ENCODE data around the gene NAMPT. TPM values are rescaled to one million over a fixed set of nuclear protein-coding genes. Genes with fewer than 3 reads are reported as not detected.
"Not testable (repeated sequence)": the region's sequence is repeated elsewhere in the genome, so short reads cannot be mapped to it uniquely, and the experiment has no call there.

Gene NAMPT
- total RNA-seq, 2 experiments from 2014 or later, result 130 to 134 TPM

DNA sequence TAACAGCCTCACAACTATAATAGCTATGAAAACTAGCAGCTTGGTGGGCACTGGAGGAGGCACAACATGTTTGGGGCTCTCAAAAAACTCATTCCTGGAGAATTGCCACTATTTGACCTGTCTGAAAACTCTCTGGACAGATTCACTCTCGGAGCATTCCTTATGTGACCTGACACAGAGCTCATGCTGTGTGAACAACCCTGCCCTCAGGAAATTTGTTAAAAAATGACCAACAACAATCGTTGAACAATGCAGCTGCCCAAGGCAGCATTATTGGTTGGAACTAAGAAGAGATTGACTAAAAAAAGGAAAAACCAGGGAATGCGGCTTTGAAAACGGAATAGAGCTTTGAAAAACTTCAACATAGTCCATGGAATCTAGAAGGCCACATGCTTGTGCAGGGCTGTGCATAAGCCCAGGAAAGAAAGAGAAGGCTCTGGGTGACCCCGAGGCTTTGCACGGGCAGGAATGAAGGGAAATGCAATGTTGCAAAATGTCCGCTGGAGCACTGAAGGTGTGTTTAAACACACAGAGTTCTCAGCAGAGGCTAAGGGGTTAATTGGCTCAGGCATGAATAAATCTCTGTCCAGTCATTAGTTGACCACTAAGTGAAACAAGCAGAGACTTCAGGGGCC lies 52.8 kb downstream of the NAMPT start:
- DNase-seq, result no peak
- Mint-ChIP-seq H3K9me3 (no peaks in the 10 kb centered on the region), H3K27ac (no peak overlapping the region), H3K4me1 (no peaks in the 10 kb centered on the region), H3K27me3 (peaks cover 32% of the 10 kb centered on the region), H3K4me3 (no peak overlapping the region), H3K36me3 (ENCODE audit: low read depth) (no peaks in the 10 kb centered on the region)
- POLR2A ChIA-PET, result no interaction called here
- CTCF ChIA-PET, result interaction anchor here (0.9 kb wide), 1 partner anchor 53 kb away, joined by 3 read pairs; no protein-coding TSS in a partner anchor

DNA sequence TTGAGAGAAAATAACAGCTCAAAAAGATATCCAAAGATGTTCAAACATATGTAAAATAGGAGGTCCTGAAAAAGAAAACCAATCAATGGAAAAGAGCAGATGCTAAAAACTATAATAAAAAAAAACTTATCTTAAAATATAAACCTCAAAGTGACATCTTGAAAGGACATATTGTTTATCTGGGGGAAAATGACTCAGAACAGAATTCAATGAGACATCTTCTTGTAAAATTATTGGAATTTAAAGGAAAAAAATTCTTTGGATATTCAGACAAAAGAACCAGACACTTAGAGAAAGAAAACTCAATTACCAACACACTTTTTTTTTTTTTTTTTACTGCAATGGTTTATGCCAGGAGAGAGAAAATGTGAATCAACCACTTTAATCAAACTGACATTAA lies 58.9 kb downstream of the NAMPT start:
- no peak for DNase-seq
- POLR2A ChIA-PET, result no interaction called here
- CTCF ChIA-PET, result interaction anchor here (1.4 kb wide), 1 partner anchor 49 kb away, joined by 3 read pairs; no protein-coding TSS in a partner anchor
- Mint-ChIP-seq H3K9me3 (no peaks in the 10 kb centered on the region), H3K27ac (no peak overlapping the region), H3K36me3 (ENCODE audit: low read depth) (no peaks in the 10 kb centered on the region), H3K27me3 (peaks cover 37% of the 10 kb centered on the region), H3K4me3 (no peak overlapping the region), H3K4me1 (peaks cover 16% of the 10 kb centered on the region)

DNA sequence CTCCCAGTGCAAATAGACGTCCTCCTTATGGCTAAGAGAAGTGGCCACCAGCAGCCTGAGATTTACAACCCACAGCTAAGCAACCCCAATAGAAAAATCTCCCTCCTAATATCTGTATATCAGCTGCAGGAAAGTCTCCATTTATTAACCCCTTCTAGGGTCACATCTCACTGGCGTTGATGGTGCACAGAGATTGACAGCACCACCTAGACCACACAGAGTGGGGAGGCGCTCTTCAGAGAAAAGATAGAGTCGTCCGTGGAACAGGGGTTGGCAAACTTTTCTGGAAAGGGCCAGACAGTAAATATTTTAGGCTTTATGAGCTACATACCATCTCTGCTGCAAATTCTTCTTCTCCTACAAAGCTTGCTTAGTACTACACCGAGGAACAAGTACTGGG lies 60.0 kb downstream of the NAMPT start:
- H3K27me3 Mint-ChIP-seq, result peaks cover 32% of the 10 kb centered on the region

DNA sequence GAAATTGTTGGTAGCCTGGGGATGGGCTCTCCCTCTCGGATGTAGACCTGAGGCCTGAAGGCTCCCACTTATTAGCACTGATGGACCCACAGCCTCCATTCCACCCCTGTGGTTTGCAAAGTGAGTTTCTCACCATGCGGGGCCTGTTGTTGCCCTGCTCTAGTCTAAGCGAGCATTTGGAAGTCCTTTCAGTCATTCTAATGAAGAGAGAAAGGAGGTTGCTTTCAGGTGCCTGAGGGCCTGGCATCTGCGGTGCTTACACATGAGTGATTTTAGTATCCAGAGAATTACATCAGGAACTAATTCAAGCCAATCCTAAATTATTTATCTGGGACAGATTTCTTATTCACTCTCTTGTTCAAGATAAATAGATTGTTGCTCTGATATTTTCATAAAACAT lies 61.6 kb downstream of the NAMPT start:
- Mint-ChIP-seq H3K4me1 (peaks cover 16% of the 10 kb centered on the region), H3K4me3 (no peak overlapping the region), H3K36me3 (ENCODE audit: low read depth) (no peaks in the 10 kb centered on the region), H3K9me3 (no peaks in the 10 kb centered on the region), H3K27ac (no peak overlapping the region), H3K27me3 (peaks cover 22% of the 10 kb centered on the region)
- ChIA-PET POLR2A (no interaction called here), CTCF (interaction anchor here (0.5 to 1.6 kb wide), 3 partner anchors 69 to 239 kb away, joined by 3 to 4 read pairs (median 4); no protein-coding TSS in a partner anchor)
- DNase-seq, result no peak

More for the DNA sequence above, 60.0 kb downstream of the NAMPT start:
- ChIA-PET POLR2A (no interaction called here), CTCF (interaction anchor here (0.6 to 0.8 kb wide), 2 partner anchors 25 to 942 kb away, joined by 3 to 4 read pairs; no protein-coding TSS in a partner anchor)
- H3K4me3 Mint-ChIP-seq, result no peak overlapping the region
- H3K36me3 Mint-ChIP-seq (ENCODE audit: low read depth), result no peaks in the 10 kb centered on the region
- H3K27ac Mint-ChIP-seq, result no peak overlapping the region
- H3K9me3 Mint-ChIP-seq, result no peaks in the 10 kb centered on the region
- H3K4me1 Mint-ChIP-seq, result peaks cover 16% of the 10 kb centered on the region
- no peak for DNase-seq

DNA sequence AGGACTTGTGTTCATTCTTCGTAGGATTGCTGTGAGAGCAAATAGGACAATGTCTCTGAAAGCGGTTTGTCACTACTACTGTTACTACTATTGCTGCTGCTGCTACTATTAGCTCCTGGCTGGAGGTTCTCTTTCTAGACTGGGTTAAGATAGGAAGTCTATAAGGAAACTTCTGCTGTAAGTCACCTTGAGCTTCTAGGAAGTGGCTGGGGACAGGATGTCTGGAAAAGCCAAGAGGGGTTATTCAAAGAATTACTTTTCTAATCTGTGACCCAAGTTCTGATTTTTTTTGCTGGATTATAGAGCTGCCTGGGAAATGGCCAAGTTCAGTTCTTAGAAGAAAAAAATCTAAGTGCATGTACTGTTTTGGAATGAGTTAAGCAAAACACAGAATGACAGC lies 62.2 kb downstream of the NAMPT start:
- Mint-ChIP-seq H3K4me1 (peaks cover 16% of the 10 kb centered on the region), H3K4me3 (no peak overlapping the region), H3K9me3 (no peaks in the 10 kb centered on the region), H3K27me3 (peaks cover 16% of the 10 kb centered on the region), H3K27ac (peak overlapping the region; percentile 23), H3K36me3 (ENCODE audit: low read depth) (no peaks in the 10 kb centered on the region)
- ChIA-PET CTCF (interaction anchor here (0.5 to 1.3 kb wide), 2 partner anchors 69 to 235 kb away, joined by 3 to 4 read pairs; no protein-coding TSS in a partner anchor), POLR2A (no interaction called here)
- no peak for DNase-seq

DNA sequence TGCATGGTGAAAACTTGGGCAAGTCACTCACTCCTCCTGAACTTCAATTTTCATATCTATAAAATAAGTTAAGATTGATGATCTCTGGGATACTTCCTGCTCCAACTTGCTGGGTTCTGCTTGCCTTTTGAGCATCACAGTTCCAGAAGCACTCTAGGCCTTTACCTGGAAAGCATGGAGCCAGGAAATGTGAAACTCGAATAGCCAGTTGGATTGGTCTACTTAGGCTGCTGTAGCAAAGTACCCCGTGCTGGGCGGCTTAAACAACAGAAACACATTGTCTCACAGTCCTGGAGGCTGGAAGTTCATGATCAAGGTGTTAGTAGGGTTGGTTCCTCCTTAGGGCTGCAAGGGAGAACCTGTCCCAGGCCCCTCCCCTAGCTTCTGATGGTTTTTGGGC lies 64.5 kb downstream of the NAMPT start:
- CTCF ChIA-PET, result no interaction called here
- H3K4me1 Mint-ChIP-seq, result peaks cover 16% of the 10 kb centered on the region
- DNase-seq, result no peak
- POLR2A ChIA-PET, result no interaction called here
- no peak overlapping the region for H3K27ac Mint-ChIP-seq
- no peaks in the 10 kb centered on the region for H3K9me3 Mint-ChIP-seq
- no peaks in the 10 kb centered on the region for H3K36me3 Mint-ChIP-seq (ENCODE audit: low read depth)
- no peak overlapping the region for H3K4me3 Mint-ChIP-seq
- H3K27me3 Mint-ChIP-seq, result peaks cover 16% of the 10 kb centered on the region

DNA sequence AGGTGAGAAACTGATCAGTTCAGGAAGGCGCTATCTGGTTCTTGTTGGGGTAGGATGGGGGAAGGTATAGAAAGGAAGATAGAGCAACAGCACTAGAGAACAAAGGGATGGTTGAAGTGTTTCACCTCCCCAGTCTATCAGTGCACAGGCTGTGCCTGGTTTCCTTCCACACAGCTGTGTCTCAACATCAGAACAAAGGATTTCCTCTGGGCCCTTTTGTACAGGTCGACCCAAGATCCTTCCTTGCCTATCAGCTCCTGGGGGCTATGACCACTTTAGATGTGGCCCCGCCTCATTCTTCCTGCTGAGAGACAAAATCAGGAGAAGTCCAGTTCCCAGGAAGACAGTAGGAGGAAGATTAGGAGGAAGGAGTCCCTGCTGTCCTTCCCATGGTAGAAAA lies 65.6 kb downstream of the NAMPT start:
- no peaks in the 10 kb centered on the region for H3K36me3 Mint-ChIP-seq (ENCODE audit: low read depth)
- POLR2A ChIA-PET, result no interaction called here
- no peak for DNase-seq
- H3K27me3 Mint-ChIP-seq, result peaks cover 12% of the 10 kb centered on the region
- peaks cover 16% of the 10 kb centered on the region for H3K4me1 Mint-ChIP-seq
- H3K9me3 Mint-ChIP-seq, result no peaks in the 10 kb centered on the region
- CTCF ChIA-PET, result no interaction called here
- H3K4me3 Mint-ChIP-seq, result no peak overlapping the region
- no peak overlapping the region for H3K27ac Mint-ChIP-seq

DNA sequence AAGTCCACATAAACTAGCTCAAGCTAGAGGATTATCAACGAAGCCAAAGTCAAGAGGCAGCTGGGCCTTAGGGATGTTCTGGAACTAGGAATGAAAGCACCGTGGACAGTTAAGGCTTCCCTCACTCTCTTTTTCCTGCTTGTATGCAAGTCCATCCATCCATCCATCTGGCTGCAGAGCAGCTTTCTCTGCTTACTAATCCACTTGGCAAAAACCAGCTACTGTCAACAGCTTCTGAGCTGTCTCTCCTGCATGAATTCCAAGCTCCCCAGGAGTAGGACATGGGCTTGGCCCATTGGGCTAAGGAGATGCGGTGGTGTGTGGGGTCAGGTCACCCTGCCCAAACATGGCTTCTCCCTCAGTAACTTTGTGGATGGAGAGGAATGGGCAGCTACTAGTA lies 66.2 kb downstream of the NAMPT start:
- Mint-ChIP-seq H3K4me1 (peaks cover 16% of the 10 kb centered on the region), H3K4me3 (no peak overlapping the region), H3K9me3 (no peaks in the 10 kb centered on the region), H3K27ac (no peak overlapping the region), H3K36me3 (ENCODE audit: low read depth) (no peaks in the 10 kb centered on the region), H3K27me3 (peaks cover 18% of the 10 kb centered on the region)
- DNase-seq, result no peak
- POLR2A ChIA-PET, result no interaction called here
- CTCF ChIA-PET, result no interaction called here

DNA sequence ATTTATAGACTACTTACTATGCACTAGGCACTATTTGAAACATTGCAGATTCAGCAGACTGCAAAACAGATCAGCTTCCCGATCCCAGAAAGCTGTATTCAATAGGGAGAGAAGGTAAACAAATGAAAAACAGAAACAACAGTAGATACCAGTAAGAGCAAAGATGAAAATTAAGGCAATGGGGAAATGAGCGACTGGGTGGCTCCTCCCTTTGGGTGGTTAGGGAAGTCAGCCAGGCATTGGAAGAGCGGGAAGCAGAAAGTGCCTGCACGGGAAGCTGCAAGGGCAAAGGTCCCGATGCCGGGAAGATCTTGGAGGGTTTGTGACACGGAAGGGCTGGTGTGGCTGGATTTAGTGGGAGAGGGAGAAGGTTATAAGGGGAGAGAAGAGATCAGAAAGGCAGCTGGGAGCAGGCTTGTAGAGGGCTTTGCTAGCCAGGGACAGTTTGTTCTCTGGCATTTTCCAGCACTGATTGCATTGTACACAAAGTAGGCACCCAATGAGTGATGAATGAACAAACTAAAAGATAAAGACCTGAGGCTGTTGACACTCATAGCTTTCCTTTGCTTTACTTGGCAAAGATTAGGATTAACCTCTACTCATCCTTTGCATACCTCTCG lies 67.8 kb downstream of the NAMPT start:
- H3K27ac Mint-ChIP-seq, result no peak overlapping the region
- H3K36me3 Mint-ChIP-seq (ENCODE audit: low read depth), result no peaks in the 10 kb centered on the region
- H3K4me1 Mint-ChIP-seq, result peaks cover 2% of the 10 kb centered on the region
- peaks cover 23% of the 10 kb centered on the region for H3K27me3 Mint-ChIP-seq
- H3K4me3 Mint-ChIP-seq, result no peak overlapping the region
- DNase-seq, result no peak
- ChIA-PET CTCF (no interaction called here), POLR2A (no interaction called here)
- no peaks in the 10 kb centered on the region for H3K9me3 Mint-ChIP-seq

DNA sequence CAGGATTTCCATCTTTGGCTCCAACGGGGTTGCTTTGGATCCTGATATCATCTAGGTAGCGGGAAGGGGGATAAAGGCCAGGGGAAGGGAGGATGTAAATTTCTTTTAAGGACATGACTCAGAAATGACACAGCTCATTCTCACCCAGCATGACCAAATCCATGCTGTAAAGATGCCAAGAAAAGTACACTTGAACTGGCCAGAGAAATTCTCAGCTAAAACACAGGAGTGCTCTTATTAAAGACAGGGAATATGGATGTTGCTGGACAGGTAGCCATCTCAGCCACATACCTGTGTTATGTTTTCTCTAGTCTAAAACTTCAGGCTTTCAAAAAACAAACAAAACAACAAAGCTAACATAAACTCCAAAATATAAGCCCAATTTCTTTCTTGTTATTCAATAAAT lies 68.3 kb downstream of the NAMPT start:
- CTCF ChIA-PET, result no interaction called here
- no peak for DNase-seq
- POLR2A ChIA-PET, result no interaction called here
- no peaks in the 10 kb centered on the region for H3K36me3 Mint-ChIP-seq (ENCODE audit: low read depth)
- H3K9me3 Mint-ChIP-seq, result no peaks in the 10 kb centered on the region
- peaks cover 26% of the 10 kb centered on the region for H3K27me3 Mint-ChIP-seq
- H3K4me3 Mint-ChIP-seq, result no peak overlapping the region
- no peak overlapping the region for H3K27ac Mint-ChIP-seq
- H3K4me1 Mint-ChIP-seq, result no peaks in the 10 kb centered on the region

DNA sequence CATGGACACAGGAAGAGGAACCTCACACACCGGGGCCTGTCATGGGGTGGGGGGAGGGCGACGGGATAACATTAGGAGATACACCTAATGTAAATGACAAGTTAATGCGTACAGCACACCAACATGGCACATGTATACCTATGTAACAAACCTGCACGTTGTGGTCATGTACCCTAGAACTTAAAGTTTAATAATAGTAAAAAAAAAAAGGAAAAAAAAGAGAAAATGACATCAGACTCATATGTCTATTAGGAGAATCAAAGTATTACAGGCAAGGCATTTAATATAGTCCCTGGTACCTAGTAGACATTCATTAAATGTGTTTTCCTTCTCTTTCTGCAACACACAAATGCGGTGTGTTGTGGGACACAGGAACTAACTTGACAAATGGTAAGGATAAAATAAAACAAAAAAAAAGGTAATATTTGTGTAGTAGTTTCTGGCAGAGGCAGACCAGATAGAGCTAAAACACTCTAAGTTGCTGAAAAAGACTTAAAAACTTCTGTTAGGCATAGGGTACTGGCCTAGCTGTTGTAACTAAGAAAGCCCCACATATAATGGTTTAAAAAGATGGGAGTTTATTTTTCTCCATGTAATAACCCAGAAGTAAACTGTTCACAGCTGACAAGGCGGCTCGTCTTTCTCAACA lies 68.8 kb downstream of the NAMPT start:
- no peaks in the 10 kb centered on the region for H3K36me3 Mint-ChIP-seq (ENCODE audit: low read depth)
- CTCF ChIA-PET, result no interaction called here
- no peak overlapping the region for H3K4me3 Mint-ChIP-seq
- H3K27me3 Mint-ChIP-seq, result peaks cover 25% of the 10 kb centered on the region
- no peak overlapping the region for H3K27ac Mint-ChIP-seq
- no peaks in the 10 kb centered on the region for H3K9me3 Mint-ChIP-seq
- no peak for DNase-seq
- no peaks in the 10 kb centered on the region for H3K4me1 Mint-ChIP-seq
- POLR2A ChIA-PET, result no interaction called here

DNA sequence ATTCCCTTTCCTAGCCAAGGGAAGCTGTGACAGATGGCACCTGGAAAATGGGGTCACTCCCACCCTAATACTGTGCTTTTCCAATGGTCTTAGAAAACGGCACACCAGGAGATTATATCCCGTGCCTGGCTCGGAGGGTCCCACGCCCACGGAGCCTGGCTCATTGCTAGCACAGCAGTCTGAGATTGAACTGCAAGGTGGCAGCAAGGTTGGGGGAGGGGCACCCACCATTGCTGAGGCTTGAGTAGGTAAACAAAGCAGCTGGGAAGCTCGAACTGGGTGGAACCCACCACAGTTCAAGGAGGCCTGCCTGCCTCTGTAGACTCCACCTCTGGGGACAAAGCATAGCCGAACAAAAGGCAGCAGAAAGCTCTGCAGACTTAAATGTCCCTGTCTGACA lies 75.8 kb downstream of the NAMPT start:
- CTCF ChIA-PET, result not testable (repeated sequence)
- H3K27me3 Mint-ChIP-seq, result peaks cover 23% of the 10 kb centered on the region

DNA sequence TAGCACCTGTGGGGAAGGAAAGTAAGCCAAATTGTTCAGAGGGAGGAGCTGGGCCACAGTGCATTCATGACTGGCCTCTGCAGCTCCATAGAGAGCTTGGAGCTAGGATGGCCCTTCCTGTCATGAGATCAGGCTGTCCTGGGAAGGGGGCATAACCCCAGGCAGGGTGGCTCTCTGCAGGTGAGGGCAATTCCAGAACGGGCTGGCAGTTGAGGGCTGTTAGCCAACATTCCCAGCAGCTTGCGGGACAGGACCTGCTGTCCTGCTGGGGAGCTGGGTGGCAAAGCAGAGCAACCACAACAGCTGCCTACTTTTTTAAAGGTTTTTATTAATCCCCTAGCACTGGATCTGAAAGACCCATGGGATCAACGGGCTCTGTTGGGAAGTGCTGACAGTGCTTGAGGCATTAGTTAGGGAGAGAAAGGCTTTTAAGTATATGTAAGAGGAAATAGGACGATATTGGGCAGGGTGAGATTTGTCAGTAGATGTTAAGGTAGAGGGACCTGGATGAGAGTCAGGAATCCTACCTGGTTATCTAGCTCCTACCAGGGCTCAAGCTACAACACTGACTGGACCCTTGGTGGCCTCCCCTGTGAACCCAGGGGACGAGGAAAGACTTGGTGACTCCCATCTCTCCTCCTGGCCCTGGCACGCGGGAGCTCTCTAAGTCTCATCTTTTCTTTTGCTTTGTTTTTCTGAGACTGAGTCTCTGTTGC lies 77.8 kb downstream of the NAMPT start:
- ChIA-PET POLR2A (no interaction called here), CTCF (no interaction called here)
- H3K9me3 Mint-ChIP-seq, result peaks cover 7% of the 10 kb centered on the region
- no peak overlapping the region for H3K4me3 Mint-ChIP-seq
- peaks cover 20% of the 10 kb centered on the region for H3K27me3 Mint-ChIP-seq
- no peak for DNase-seq
- peaks cover 5% of the 10 kb centered on the region for H3K4me1 Mint-ChIP-seq
- H3K36me3 Mint-ChIP-seq (ENCODE audit: low read depth), result peaks cover 3% of the 10 kb centered on the region
- no peak overlapping the region for H3K27ac Mint-ChIP-seq

More for the DNA sequence above, 75.8 kb downstream of the NAMPT start:
- POLR2A ChIA-PET; H3K27ac Mint-ChIP-seq; H3K4me1 Mint-ChIP-seq; DNase-seq; H3K36me3 Mint-ChIP-seq (ENCODE audit: low read depth); H3K9me3 Mint-ChIP-seq; H3K4me3 Mint-ChIP-seq: not testable (repeated sequence)
